Adrenal gland (tissue), 12 donors: Measurements from ENCODE around the gene INPP4A. TPM values are rescaled to one million over a fixed set of nuclear protein-coding genes. Genes with fewer than 3 reads are reported as not detected.

ENCODE experiments used
- DNase-seq, 7 donors: peaks; one replicate each; pipeline ENCODE4 v3.0.0-alpha.2; 2019 to 2020
- H3K27ac ChIP-seq, 5 donors: fragments of 200-600 bp; sonication (generic) in 4 of 5; 1 replicate in 3 of 5; 2 replicates in 2 of 5; pipeline versions ENCODE4 v1.5.1 to v1.8.0; 2016 to 2020; ENCODE audit warnings: mild to moderate bottlenecking in 1 of 5
- H3K27me3 ChIP-seq: fragments of 200-600 bp; 2 replicates; pipeline ENCODE4 v1.8.0; 2021
- H3K36me3 ChIP-seq, 2 donors: fragments of 200-600 bp; replicated peaks in 1 of 2; 1 replicate in 1 of 2; 2 replicates in 1 of 2; pipeline versions ENCODE4 v1.5.1 to v1.8.0; 2018 to 2022
- H3K4me1 ChIP-seq, 2 donors: fragments of 200-600 bp; replicated peaks in 1 of 2; 1 replicate in 1 of 2; 2 replicates in 1 of 2; pipeline versions ENCODE4 v1.5.1 to v1.8.0; 2018 to 2021
- H3K4me3 ChIP-seq, 4 donors: fragments of 200-600 bp; sonication (generic) in 3 of 4; one replicate each; pipeline ENCODE4 v1.5.1; 2016 to 2018
- H3K9me3 ChIP-seq, 3 donors: fragments of 200-600 bp; sonication (generic) in 1 of 3; replicated peaks in 1 of 3; 1 replicate in 2 of 3; 2 replicates in 1 of 3; pipeline versions ENCODE4 v1.5.1 to v1.8.0; 2016 to 2021
- CTCF ChIP-seq, 6 experiments: fragments of 450-650 bp in 4 of 6; fragments of 200-600 bp in 2 of 6; sonication (generic) in 1 of 6; IDR thresholded peaks; 1 replicate in 5 of 6; 2 replicates in 1 of 6; pipeline versions ENCODE4 v1.5.1 to v1.8.0; 2016 to 2021; ENCODE audit warnings: antibody characterized with exemption in 6 of 6, mild to moderate bottlenecking in 2 of 6, moderate library complexity in 1 of 6
- POLR2A ChIP-seq, 2 donors: fragments of 450-650 bp; IDR thresholded peaks; one replicate each; pipeline ENCODE4 v1.6.1; 2017; ENCODE audit warnings: antibody characterized with exemption in 2 of 2, mild to moderate bottlenecking in 2 of 2, moderate library complexity in 1 of 2
- WGBS, 4 donors: extraction: QIAGEN DNeasy Blood & Tissue Kit in 2 of 4; methylation state at CpG; one replicate each; pipeline versions ENCODE4 v1.1.5 to v1.1.7; 2013 to 2017; 5-methylcytosine and 5-hydroxymethylcytosine counted together
- intact Hi-C, 2 donors: fragments of 100-400 bp; cut with DNase I; formaldehyde crosslinking; loops; one replicate each; pipeline versions ENCODE4 v1.14.1 to v1.15.0; 2022 to 2023
- polyA plus RNA-seq, 3 donors: library from polyadenylated mRNA; stranded (reverse); fragments of 200-250 nt in 2 of 3; fragments of 350-450 nt in 1 of 3; fragmentation: Illumina TruSeq in 1 of 3; extraction: RNeasy Lipid Tissue Mini Kit (QIAGEN cat#74804) in 1 of 3; gene quantifications; one replicate each; pipeline ENCODE4 v1.2.3, GENCODE V29; 2013 to 2014
- total RNA-seq, 9 donors: library from RNA; depleted of rRNA in 4 of 9; stranded (reverse); fragments of >200 nt in 4 of 9; fragments of 120-200 nt in 1 of 9; fragmentation: NEBNext Ultra II Directional in 1 of 9; extraction: Animal tissue kit (Norgen Biotek cat#: 25700) in 1 of 9; gene quantifications; one replicate each; pipeline versions ENCODE4 v1.1.0 to v1.2.4, GENCODE V29; 2013 to 2023
- donor health status: healthy with polysubstance abuse.
- donor health status: Bipolar disorder and iron deficiency.
- donor health status: DM: yes; HTN: yes; CAD: no.
- donor health status: DM: no; HTN: no; CAD: no.
- donor health status: DM: no; HTN: no; CAD: no.
- donor health status: DM: yes; HTN: yes; CAD: no.

Gene INPP4A
- total and polyA plus RNA-seq, 12 donors: 8.8 to 40.5 (median 27.3) TPM

GRCh38 chr2:98448441-98449145, 3.9 kb downstream of the INPP4A start:
- 71 to 81% (median 77%) methylated on average over 10 of the region's 10 CpGs for WGBS, 4 donors
- intact Hi-C loops: loop anchor here in 1 of 2 donors (10.0 kb wide), 1 partner anchor 156 kb away; the partner anchor contains the start of genes COA5 and UNC50
- Histone ChIP-seq H3K27ac (no peak overlapping the region), H3K4me1 (peaks cover 19 to 32% of the 10 kb centered on the region in 2 donors), H3K27me3 (no peaks in the 10 kb centered on the region), H3K9me3 (no peaks in the 10 kb centered on the region), H3K36me3 (no peaks in the 10 kb centered on the region), H3K4me3 (no peak overlapping the region)
- TF ChIP-seq CTCF (IDR thresholded peaks at IDR 0.05) (no peak), POLR2A (IDR thresholded peaks at IDR 0.05) (no peak)
- no peak for DNase-seq

DNA sequence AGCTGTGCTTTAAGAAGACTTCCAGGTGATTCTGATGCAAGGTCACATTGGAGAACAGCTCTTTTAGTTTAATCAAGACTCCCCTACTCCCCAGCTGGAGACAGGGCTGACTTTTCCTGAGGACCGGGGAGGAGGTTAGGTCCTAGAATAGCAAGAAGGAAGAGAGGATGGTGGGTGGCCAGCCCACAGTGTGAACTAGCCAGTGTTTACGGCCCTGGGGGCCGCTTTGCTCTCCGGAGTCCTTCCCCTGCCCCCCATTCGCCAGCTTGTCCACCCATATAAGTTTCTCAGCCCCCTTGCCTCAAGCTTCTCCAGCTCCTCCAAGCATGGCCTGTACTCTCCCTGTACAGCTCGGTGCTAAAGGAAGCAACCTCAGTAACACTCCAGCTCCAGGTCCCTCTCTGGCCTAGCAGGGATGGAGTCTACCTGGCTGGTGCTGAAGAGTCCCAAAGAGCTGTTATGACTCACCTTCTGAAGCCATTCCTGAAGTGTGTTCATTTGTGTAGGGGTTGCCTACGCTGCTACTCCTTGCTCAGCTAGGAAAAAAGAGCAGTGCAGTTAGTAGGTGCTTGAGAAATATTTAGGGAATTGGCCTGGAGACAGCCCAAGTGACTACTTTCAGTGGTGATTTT, 7.9 kb downstream of the INPP4A start:
- Histone ChIP-seq H3K27ac (no peak overlapping the region), H3K4me1 (peaks cover 10 to 44% of the 10 kb centered on the region in 2 donors), H3K27me3 (no peaks in the 10 kb centered on the region), H3K9me3 (no peaks in the 10 kb centered on the region), H3K36me3 (no peaks in the 10 kb centered on the region), H3K4me3 (no peak overlapping the region)
- intact Hi-C loops: no loop called here
- TF ChIP-seq CTCF (IDR thresholded peaks at IDR 0.05) (no peak), POLR2A (IDR thresholded peaks at IDR 0.05) (no peak)
- WGBS, 4 donors: 80 to 95% (median 93%) methylated on average over 7 of the region's 7 CpGs
- peak in 1 of 7 donors; percentile 14 for DNase-seq

GRCh38 chr2:98453083-98453482, 8.4 kb downstream of the INPP4A start:
- H3K4me1 ChIP-seq: peaks cover 10 to 47% of the 10 kb centered on the region in 2 donors
- DNase-seq: no peak
- H3K27ac ChIP-seq: no peak overlapping the region
- WGBS, 4 donors: 76 to 85% (median 77%) methylated on average over 5 of the region's 5 CpGs
- no peak for TF ChIP-seq CTCF (IDR thresholded peaks at IDR 0.05)
- no peak for TF ChIP-seq POLR2A (IDR thresholded peaks at IDR 0.05)
- no peak overlapping the region for H3K4me3 ChIP-seq
- no peaks in the 10 kb centered on the region for H3K27me3 ChIP-seq
- H3K36me3 ChIP-seq: no peaks in the 10 kb centered on the region
- no peaks in the 10 kb centered on the region for H3K9me3 ChIP-seq
- intact Hi-C loops: no loop called here

GRCh38 chr2:98453531-98453930, 8.9 kb downstream of the INPP4A start:
- Histone ChIP-seq H3K27ac (no peak overlapping the region), H3K4me1 (peaks cover 10 to 47% of the 10 kb centered on the region in 2 donors), H3K9me3 (no peaks in the 10 kb centered on the region), H3K4me3 (no peak overlapping the region), H3K36me3 (no peaks in the 10 kb centered on the region), H3K27me3 (no peaks in the 10 kb centered on the region)
- intact Hi-C loops: no loop called here
- 96 to 97% (median 96%) methylated on average over 9 of the region's 9 CpGs for WGBS, 4 donors
- peak in 1 of 7 donors; percentile 48 for DNase-seq
- TF ChIP-seq POLR2A (IDR thresholded peaks at IDR 0.05) (no peak), CTCF (IDR thresholded peaks at IDR 0.05) (no peak)
